A549 (cell line): ENCODE measurements around the gene MED17. TPM values are rescaled to one million over a fixed set of nuclear protein-coding genes. Genes with fewer than 3 reads are reported as not detected.

Experiments
- ATAC-seq, 2 experiments: fragments of 200-7000 bp in 1 of 2; fragments of >200 bp in 1 of 2; cut with Nextera tagmentation in 1 of 2; cut with Tn5 transposase in 1 of 2; 3 replicates each; pipeline versions ENCODE4 v1.8.0 to v1.9.1; 2018 to 2020; ENCODE audit warnings: mild to moderate bottlenecking in 1 of 2, moderate library complexity in 1 of 2
- CTCF ChIA-PET: fragments of 300-600 bp; sonication (Branson Sonifier 250); formaldehyde crosslinking; extraction: SDS; loops from one replicate; lab custom pipeline; 2021; ENCODE audit warnings: antibody characterized with exemption, inconsistent platforms; lab: Yijun Ruan, JAX
- POLR2A ChIA-PET: fragments of 350-600 bp; formaldehyde crosslinking; extraction: SDS; loops from one replicate; lab custom pipeline; 2021; ENCODE audit warnings: antibody characterized with exemption, inconsistent platforms; lab: Yijun Ruan, JAX
- DNase-seq, 2 experiments: peaks; one replicate each; pipeline versions ENCODE4 v3.0.0 to v3.0.0-alpha.2; 2011 to 2016; ENCODE audit warnings: low read depth in 1 of 2, low spot score in 1 of 2
- FAIRE-seq: peaks from 2 replicates; lab custom pipeline; 2011; peaks lifted over from hg19 to GRCh38; lab: Jason Lieb, UNC
- H3K27ac ChIP-seq, 2 experiments: fragments of >200 bp; sonication (Bioruptor Twin); formaldehyde crosslinking; 3 replicates each; pipeline ENCODE4 v1.5.1; 2016 to 2017
- H3K4me1 ChIP-seq: fragments of >200 bp; sonication (Bioruptor Twin); formaldehyde crosslinking; 3 replicates; pipeline ENCODE4 v1.6.1; 2016
- H3K4me2 ChIP-seq: fragments of >200 bp; sonication (Bioruptor Twin); formaldehyde crosslinking; 3 replicates; pipeline ENCODE4 v1.6.1; 2016
- H3K4me3 ChIP-seq: fragments of >200 bp; sonication (Bioruptor Twin); formaldehyde crosslinking; 3 replicates; pipeline ENCODE4 v1.5.1; 2016
- H3K9me3 ChIP-seq: fragments of >200 bp; sonication (Bioruptor Twin); formaldehyde crosslinking; 3 replicates; pipeline ENCODE4 v1.6.1; 2016
- CBX2 ChIP-seq: fragments of 200-600 bp; sonication (generic); IDR thresholded peaks from 2 replicates; pipeline ENCODE4 v1.6.1; 2016; ENCODE audit warnings: low read depth, mild to moderate bottlenecking, borderline replicate concordance
- CBX8 ChIP-seq: fragments of 200-600 bp; sonication (generic); IDR thresholded peaks from 2 replicates; pipeline ENCODE4 v1.6.1; 2016
- EHF ChIP-seq: fragments of 250-450 bp; sonication (Bioruptor Pico); IDR thresholded peaks from 2 replicates; pipeline ENCODE4 v1.5.0; 2020; ENCODE audit warnings: mild to moderate bottlenecking
- EHMT2 ChIP-seq: fragments of 200-600 bp; sonication (generic); IDR thresholded peaks from 2 replicates; pipeline ENCODE4 v1.6.1; 2016; ENCODE audit warnings: antibody characterized with exemption, low read depth, mild to moderate bottlenecking, moderate library complexity
- EP300 ChIP-seq, 2 experiments: fragments of >200 bp; sonication (Bioruptor Twin); formaldehyde crosslinking; IDR thresholded peaks; 2 replicates in 1 of 2; 3 replicates in 1 of 2; pipeline ENCODE4 v1.6.1; 2016 to 2017
- ESRRA ChIP-seq: fragments of 150-350 bp; IDR thresholded peaks from 2 replicates; pipeline ENCODE4 v1.6.1; 2014; ENCODE audit warnings: mild to moderate bottlenecking, low read length, borderline replicate concordance
- GATA3 ChIP-seq: IDR thresholded peaks from 2 replicates; pipeline ENCODE4 v1.6.1; 2012; ENCODE audit warnings: borderline replicate concordance
- HDAC2 ChIP-seq: fragments of 200-600 bp; sonication (generic); IDR thresholded peaks from 2 replicates; pipeline ENCODE4 v1.6.1; 2016
- HOXA7 ChIP-seq: fragments of 250-450 bp; sonication (Bioruptor Pico); IDR thresholded peaks from 2 replicates; pipeline ENCODE4 v1.5.0; 2020; ENCODE audit warnings: mild to moderate bottlenecking, moderate library complexity
- HOXB5 ChIP-seq: fragments of 250-450 bp; sonication (Bioruptor Pico); IDR thresholded peaks from 2 replicates; pipeline ENCODE4 v1.5.0; 2020; ENCODE audit warnings: mild to moderate bottlenecking, moderate library complexity
- JUN ChIP-seq, 2 experiments: fragments of >200 bp; sonication (Bioruptor Twin); formaldehyde crosslinking; IDR thresholded peaks; 2 replicates in 1 of 2; 3 replicates in 1 of 2; pipeline ENCODE4 v1.6.1; 2016 to 2017
- MAFK ChIP-seq: fragments of 450-650 bp; IDR thresholded peaks from 2 replicates; pipeline ENCODE4 v1.6.1; 2014; ENCODE audit not compliant: partially characterized antibody
- MYC ChIP-seq: IDR thresholded peaks from 2 replicates; pipeline ENCODE4 v1.6.1; 2012; ENCODE audit warnings: mild to moderate bottlenecking, inconsistent platforms, low read length, improper control_type of control experiment, borderline replicate concordance
- NFE2L2 ChIP-seq: fragments of 150-350 bp; conservative IDR thresholded peaks from 2 replicates; pipeline ENCODE4 v1.6.1; 2014; ENCODE audit warnings: low read length
- PHF8 ChIP-seq: fragments of 200-600 bp; sonication (generic); IDR thresholded peaks from 2 replicates; pipeline ENCODE4 v1.6.1; 2016; ENCODE audit warnings: low read depth, mild to moderate bottlenecking, antibody characterized with exemption, moderate library complexity, borderline replicate concordance
- POLR2A ChIP-seq: IDR thresholded peaks from 2 replicates; pipeline ENCODE4 v1.6.1; 2012; ENCODE audit warnings: mild to moderate bottlenecking, low read length
- RCOR1 ChIP-seq: fragments of 150-350 bp; IDR thresholded peaks from 2 replicates; pipeline ENCODE4 v1.6.1; 2014; ENCODE audit warnings: antibody characterized with exemption, low read length, low read depth
- RFX5 ChIP-seq: fragments of 450-650 bp; IDR thresholded peaks from 2 replicates; pipeline ENCODE4 v1.7.1; 2014; ENCODE audit warnings: antibody characterized with exemption, mild to moderate bottlenecking, moderate library complexity
- SMC3 ChIP-seq: fragments of >200 bp; sonication (Bioruptor Twin); formaldehyde crosslinking; IDR thresholded peaks from 3 replicates; pipeline ENCODE4 v1.6.1; 2018; ENCODE audit warnings: inconsistent platforms
- SREBF2 ChIP-seq: fragments of 450-650 bp; IDR thresholded peaks from 2 replicates; pipeline ENCODE4 v1.6.1; 2014; ENCODE audit warnings: mild to moderate bottlenecking, moderate library complexity
- ZFP36 ChIP-seq: fragments of 450-650 bp; IDR thresholded peaks from 2 replicates; pipeline ENCODE4 v1.6.1; 2014; ENCODE audit warnings: borderline replicate concordance; ENCODE audit not compliant: partially characterized antibody
- WGBS: methylation state at CpG from one replicate; pipeline ENCODE4 v1.1.6; 2017; ENCODE audit errors: missing lambda C conversion rate; 5-methylcytosine and 5-hydroxymethylcytosine counted together
- polyA plus RNA-seq, 4 experiments: library from polyadenylated mRNA; depleted of rRNA in 3 of 4; stranded (reverse); fragments of >200 nt; fragmentation: RNase III in 1 of 4; extraction: RNeasy Plus Mini Kit Qiagen cat#74134 plus additional on column Dnase treatment in 1 of 4; gene quantifications; 2 replicates in 3 of 4; 3 replicates in 1 of 4; pipeline ENCODE4 v1.2.3, GENCODE V29; 2011 to 2017
- TF ChIP-seq, protein P1 (sequence below): fragments of >200 bp; sonication (Bioruptor Twin); formaldehyde crosslinking; IDR thresholded peaks from 2 replicates; pipeline ENCODE4 v1.6.1; 2016
- TF ChIP-seq, protein P2 (sequence below): IDR thresholded peaks from 2 replicates; pipeline ENCODE4 v1.6.1; 2012; ENCODE audit warnings: low read depth, borderline replicate concordance
- TF ChIP-seq, protein P3 (sequence below): fragments of 250-450 bp; sonication (Bioruptor Pico); IDR thresholded peaks from 2 replicates; pipeline ENCODE4 v1.5.0; 2020; ENCODE audit warnings: low read depth, mild to moderate bottlenecking, moderate library complexity
- TF ChIP-seq, protein P4 (sequence below): fragments of 200-600 bp; sonication (generic); IDR thresholded peaks from 2 replicates; pipeline ENCODE4 v1.6.1; 2016; ENCODE audit warnings: antibody characterized with exemption, mild to moderate bottlenecking, moderate library complexity

MED17 gene
- polyA plus RNA-seq, 2 of the 4 experiments (the other 2 are of a cell fraction): 16.2 to 20.3 TPM

DNA sequence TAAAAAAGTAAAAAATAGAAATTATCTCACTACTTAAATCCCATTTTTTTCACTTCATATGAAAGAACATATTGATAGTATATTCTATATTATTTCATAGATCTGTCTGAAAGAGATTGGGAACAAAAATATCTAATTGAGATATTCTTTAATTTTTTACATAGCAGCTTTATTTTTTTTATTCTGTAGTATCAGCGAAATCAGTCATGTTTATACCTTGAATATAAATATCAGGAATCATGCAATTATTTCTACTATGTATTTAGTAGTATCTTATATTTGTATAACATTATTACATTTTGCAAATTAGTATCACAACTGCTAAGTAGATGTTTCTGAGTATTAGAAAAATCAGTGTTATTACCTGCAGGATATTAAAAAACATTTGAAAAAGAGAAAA is 22.2 kb upstream of the MED17 start:
- no peaks in the 10 kb centered on the region for H3K9me3 ChIP-seq
- ATAC-seq (no peak), DNase-seq (no peak), FAIRE-seq (no peak)
- H3K27ac ChIP-seq: no peak overlapping the region
- CTCF ChIA-PET: no interaction called here
- no peaks in the 10 kb centered on the region for H3K4me1 ChIP-seq
- POLR2A ChIA-PET: no interaction called here
- WGBS: 94% methylated on average over 1 of the region's 1 CpG
- no peak overlapping the region for H3K4me3 ChIP-seq
- TF ChIP-seq PHF8: no peak
- no peak for TF ChIP-seq EHMT2
- no peak for TF ChIP-seq ESRRA
- TF ChIP-seq CBX8: no peak
- TF ChIP-seq MAFK: no peak
- no peak for TF ChIP-seq NFE2L2
- TF ChIP-seq SREBF2: no peak
- TF ChIP-seq HOXB5 (CRISPR knock-in tag): no peak
- TF ChIP-seq HOXA7 (CRISPR knock-in tag): no peak
- no peak for TF ChIP-seq MYC
- TF ChIP-seq, protein P1, sequence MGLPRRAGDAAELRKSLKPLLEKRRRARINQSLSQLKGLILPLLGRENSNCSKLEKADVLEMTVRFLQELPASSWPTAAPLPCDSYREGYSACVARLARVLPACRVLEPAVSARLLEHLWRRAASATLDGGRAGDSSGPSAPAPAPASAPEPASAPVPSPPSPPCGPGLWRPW: no peak
- TF ChIP-seq, protein P2, sequence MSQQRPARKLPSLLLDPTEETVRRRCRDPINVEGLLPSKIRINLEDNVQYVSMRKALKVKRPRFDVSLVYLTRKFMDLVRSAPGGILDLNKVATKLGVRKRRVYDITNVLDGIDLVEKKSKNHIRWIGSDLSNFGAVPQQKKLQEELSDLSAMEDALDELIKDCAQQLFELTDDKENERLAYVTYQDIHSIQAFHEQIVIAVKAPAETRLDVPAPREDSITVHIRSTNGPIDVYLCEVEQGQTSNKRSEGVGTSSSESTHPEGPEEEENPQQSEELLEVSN: no peak
- TF ChIP-seq, protein P3, sequence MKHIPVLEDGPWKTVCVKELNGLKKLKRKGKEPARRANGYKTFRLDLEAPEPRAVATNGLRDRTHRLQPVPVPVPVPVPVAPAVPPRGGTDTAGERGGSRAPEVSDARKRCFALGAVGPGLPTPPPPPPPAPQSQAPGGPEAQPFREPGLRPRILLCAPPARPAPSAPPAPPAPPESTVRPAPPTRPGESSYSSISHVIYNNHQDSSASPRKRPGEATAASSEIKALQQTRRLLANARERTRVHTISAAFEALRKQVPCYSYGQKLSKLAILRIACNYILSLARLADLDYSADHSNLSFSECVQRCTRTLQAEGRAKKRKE: no peak
- TF ChIP-seq POLR2A: no peak
- TF ChIP-seq GATA3: no peak
- TF ChIP-seq RCOR1: no peak
- no peak for TF ChIP-seq CBX2
- no peak for TF ChIP-seq SMC3
- TF ChIP-seq, all 56 proteins: peak for 0
- H3K4me2 ChIP-seq: no peak overlapping the region

DNA sequence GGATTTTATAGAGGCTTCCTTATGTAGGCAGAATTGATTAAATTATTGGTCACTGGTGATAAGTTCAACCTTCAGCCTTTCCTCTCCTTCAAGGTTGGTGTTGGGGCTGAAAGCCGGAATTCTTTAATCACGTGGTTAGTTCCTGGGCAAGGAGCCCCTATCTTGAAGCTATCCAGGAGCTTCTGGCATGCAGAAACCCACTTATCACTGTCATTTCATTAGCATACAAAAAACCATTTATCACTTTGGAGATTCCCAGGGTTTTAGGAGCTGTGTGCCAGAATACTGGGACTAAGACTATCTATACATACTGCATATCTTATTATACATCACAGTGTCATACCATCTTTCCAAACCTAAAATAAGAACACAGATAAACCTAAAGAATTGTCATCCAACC is 18.5 kb upstream of the MED17 start:
- Histone ChIP-seq H3K4me2 (no peak overlapping the region), H3K4me1 (no peaks in the 10 kb centered on the region), H3K9me3 (no peaks in the 10 kb centered on the region), H3K4me3 (no peak overlapping the region), H3K27ac (no peak overlapping the region)
- CTCF ChIA-PET: no interaction called here
- POLR2A ChIA-PET: no interaction called here
- DNase-seq (no peak), ATAC-seq (no peak), FAIRE-seq (no peak)
- no peak for TF ChIP-seq EHF (CRISPR knock-in tag)
- no peak for TF ChIP-seq ZFP36
- no peak for TF ChIP-seq HDAC2
- no peak for TF ChIP-seq NFE2L2
- TF ChIP-seq PHF8: no peak
- no peak for TF ChIP-seq EHMT2
- no peak for TF ChIP-seq SMC3
- TF ChIP-seq, protein P4, sequence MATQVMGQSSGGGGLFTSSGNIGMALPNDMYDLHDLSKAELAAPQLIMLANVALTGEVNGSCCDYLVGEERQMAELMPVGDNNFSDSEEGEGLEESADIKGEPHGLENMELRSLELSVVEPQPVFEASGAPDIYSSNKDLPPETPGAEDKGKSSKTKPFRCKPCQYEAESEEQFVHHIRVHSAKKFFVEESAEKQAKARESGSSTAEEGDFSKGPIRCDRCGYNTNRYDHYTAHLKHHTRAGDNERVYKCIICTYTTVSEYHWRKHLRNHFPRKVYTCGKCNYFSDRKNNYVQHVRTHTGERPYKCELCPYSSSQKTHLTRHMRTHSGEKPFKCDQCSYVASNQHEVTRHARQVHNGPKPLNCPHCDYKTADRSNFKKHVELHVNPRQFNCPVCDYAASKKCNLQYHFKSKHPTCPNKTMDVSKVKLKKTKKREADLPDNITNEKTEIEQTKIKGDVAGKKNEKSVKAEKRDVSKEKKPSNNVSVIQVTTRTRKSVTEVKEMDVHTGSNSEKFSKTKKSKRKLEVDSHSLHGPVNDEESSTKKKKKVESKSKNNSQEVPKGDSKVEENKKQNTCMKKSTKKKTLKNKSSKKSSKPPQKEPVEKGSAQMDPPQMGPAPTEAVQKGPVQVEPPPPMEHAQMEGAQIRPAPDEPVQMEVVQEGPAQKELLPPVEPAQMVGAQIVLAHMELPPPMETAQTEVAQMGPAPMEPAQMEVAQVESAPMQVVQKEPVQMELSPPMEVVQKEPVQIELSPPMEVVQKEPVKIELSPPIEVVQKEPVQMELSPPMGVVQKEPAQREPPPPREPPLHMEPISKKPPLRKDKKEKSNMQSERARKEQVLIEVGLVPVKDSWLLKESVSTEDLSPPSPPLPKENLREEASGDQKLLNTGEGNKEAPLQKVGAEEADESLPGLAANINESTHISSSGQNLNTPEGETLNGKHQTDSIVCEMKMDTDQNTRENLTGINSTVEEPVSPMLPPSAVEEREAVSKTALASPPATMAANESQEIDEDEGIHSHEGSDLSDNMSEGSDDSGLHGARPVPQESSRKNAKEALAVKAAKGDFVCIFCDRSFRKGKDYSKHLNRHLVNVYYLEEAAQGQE: no peak
- no peak for TF ChIP-seq EP300 (IDR thresholded peaks at IDR 0.05)
- TF ChIP-seq JUN (IDR thresholded peaks at IDR 0.05): no peak
- TF ChIP-seq, protein P2: no peak
- no peak for TF ChIP-seq RFX5
- whole genome bisulfite sequencing: 96% methylated on average over 2 of the region's 2 CpGs
